Activated naive CD8-positive, alpha-beta T cell treated with anti-CD3 and anti-CD28 coated beads, Interleukin-2, amount 10 ng/mL, durations not matched to agents 7 days and 5 days (primary cell): ENCODE data around the gene KY. TPM values are rescaled to one million over a fixed set of nuclear protein-coding genes. Genes with fewer than 3 reads are reported as not detected.

Source experiments
- ATAC-seq: fragments of 150-1000 bp; cut with Tn5 transposase; one replicate; pipeline ENCODE4 v1.10.0; 2021; ENCODE audit warnings: low read depth, moderate library complexity
- POLR2A ChIA-PET: fragments of 350-600 bp; sonication (Branson Sonifier 250); formaldehyde crosslinking; loops from one replicate; lab custom pipeline; 2021; ENCODE audit warnings: antibody characterized with exemption; lab: Charles Lee
- DNase-seq: peaks from one replicate; pipeline ENCODE4 v3.0.0; 2021
- H3K27ac Mint-ChIP-seq: one replicate; pipeline ENCODE4 v1.8.0; 2022; ENCODE audit warnings: mild to moderate bottlenecking, mixed read lengths
- H3K27me3 Mint-ChIP-seq: one replicate; pipeline ENCODE4 v1.8.0; 2022; ENCODE audit warnings: mild to moderate bottlenecking, moderate library complexity, mixed read lengths
- H3K36me3 Mint-ChIP-seq: one replicate; pipeline ENCODE4 v1.8.0; 2021; ENCODE audit warnings: mild to moderate bottlenecking, mixed read lengths
- H3K4me1 Mint-ChIP-seq: one replicate; pipeline ENCODE4 v1.8.0; 2021; ENCODE audit warnings: mixed read lengths
- H3K4me3 Mint-ChIP-seq: one replicate; pipeline ENCODE4 v1.8.0; 2022; ENCODE audit warnings: mild to moderate bottlenecking, moderate library complexity, mixed read lengths
- H3K9me3 Mint-ChIP-seq: one replicate; pipeline ENCODE4 v1.8.0; 2021; ENCODE audit warnings: mixed read lengths
- total RNA-seq, 2 experiments: library from RNA; stranded (reverse); gene quantifications; one replicate each; pipeline ENCODE4 v1.2.3, GENCODE V29; 2021

KY gene
- total RNA-seq, 2 experiments from 2014 or later = not detected

DNA sequence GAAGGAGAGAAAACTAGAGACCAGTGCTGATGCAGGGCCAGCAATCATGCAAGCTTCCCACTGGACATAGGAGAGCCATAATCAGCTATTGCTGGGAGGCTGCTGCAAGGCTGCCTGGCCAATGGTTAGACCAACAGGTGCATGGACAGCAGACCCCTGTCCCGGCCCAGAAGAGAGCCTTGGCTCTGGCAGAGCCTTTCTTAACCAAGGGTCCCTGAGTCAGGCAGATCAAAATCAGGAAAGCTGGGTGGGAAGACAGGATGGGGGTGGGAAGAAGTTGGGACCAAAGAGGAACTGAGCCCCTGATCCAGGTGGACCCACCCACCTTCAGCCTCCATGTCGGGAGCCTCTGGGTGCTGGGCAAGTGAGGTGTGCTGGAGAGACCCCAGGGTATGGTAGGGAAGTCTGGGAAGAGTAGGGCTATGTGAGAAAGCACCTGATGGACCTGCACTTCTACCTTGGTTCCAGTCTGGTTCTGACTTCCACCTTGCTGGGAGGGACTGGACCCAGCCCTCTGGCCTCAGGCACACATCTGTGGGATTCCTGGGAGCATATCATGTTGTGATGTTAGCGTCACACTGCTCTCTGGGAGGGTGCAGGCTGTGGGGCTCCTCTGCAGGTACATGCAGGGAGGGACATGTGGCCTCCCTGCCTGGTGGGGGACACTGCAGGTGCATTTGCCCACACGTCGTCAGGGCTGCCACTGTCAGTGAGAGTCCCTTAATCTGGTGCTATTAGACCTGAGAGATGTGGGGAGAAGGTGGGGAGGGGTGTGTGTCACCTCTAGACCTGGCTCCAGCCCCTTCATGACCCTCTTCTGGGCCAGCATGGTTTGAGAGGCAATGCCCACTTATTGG is 24.7 kb downstream of the KY start:
- Mint-ChIP-seq H3K36me3 (no peaks in the 10 kb centered on the region), H3K27me3 (peaks cover 7% of the 10 kb centered on the region), H3K4me3 (no peak overlapping the region), H3K4me1 (peaks cover 10% of the 10 kb centered on the region), H3K9me3 (peaks cover 3% of the 10 kb centered on the region), H3K27ac (no peak overlapping the region)
- DNase-seq = no peak
- ATAC-seq = no peak
- POLR2A ChIA-PET = no interaction called here

DNA sequence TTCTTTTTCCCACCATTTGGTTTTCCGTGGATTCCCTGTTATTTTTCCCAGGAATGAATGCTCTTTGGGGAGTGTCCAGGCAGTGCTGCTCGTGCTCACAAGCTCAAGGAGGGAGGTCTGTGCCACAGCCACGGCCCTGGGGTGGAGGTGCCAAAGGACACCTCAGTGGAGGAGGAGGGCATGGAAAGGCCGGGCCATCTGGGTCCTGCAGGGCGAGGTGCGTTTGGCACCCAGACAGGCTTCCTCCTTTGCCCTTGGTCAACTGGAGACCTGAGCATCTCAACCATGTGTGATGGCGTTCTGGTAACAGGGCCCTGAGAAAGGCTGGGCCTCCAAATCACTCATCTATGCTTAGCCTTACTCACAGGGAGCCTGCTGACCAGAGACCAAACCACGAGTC is 25.4 kb downstream of the KY start:
- H3K36me3 Mint-ChIP-seq = no peaks in the 10 kb centered on the region
- POLR2A ChIA-PET = no interaction called here
- ATAC-seq (no peak), DNase-seq (no peak)
- no peak overlapping the region for H3K27ac Mint-ChIP-seq
- peaks cover 10% of the 10 kb centered on the region for H3K4me1 Mint-ChIP-seq
- H3K9me3 Mint-ChIP-seq = peaks cover under 1% of the 10 kb centered on the region
- H3K4me3 Mint-ChIP-seq = no peak overlapping the region
- peaks cover 3% of the 10 kb centered on the region for H3K27me3 Mint-ChIP-seq

DNA sequence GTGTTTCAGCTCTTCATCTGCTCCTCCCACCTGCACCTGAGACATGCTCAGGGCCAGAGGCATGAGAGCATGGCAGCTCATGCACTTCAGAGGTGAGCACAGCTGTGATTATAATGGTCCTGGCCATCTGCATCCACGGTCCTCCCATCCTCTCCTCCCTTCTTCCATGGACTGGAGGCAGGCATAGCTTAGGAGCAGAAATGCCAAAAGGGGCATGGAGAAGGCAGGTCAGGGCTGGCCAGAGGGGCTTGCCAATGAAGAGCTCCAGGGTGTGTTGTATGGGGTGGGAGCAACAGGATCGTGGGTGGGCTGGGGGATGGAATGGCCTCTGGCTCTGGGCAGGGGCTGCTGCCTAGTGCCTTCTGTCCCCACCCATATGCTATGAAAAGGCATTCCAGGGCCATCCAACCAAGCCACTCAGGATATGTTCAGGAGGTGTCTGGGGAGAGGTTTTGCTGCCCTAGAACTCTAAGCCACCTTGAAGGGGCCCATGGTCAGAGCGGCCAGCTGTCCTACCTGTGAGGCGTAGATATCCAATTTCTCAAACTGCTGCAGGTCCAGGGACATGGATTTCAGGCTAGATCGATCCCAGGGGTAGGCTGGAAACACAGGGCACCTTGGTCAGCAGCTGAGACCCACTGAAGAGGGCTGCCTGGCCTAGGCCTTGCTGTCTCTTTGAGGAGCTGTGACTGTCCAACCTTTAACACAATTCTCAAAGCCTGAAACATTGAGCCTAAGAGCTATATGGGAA is 26.1 kb downstream of the KY start:
- no peak for DNase-seq
- POLR2A ChIA-PET = no interaction called here
- no peak for ATAC-seq
- Mint-ChIP-seq H3K9me3 (no peaks in the 10 kb centered on the region), H3K4me3 (no peak overlapping the region), H3K4me1 (peaks cover 10% of the 10 kb centered on the region), H3K36me3 (no peaks in the 10 kb centered on the region), H3K27ac (no peak overlapping the region), H3K27me3 (peaks cover 3% of the 10 kb centered on the region)

DNA sequence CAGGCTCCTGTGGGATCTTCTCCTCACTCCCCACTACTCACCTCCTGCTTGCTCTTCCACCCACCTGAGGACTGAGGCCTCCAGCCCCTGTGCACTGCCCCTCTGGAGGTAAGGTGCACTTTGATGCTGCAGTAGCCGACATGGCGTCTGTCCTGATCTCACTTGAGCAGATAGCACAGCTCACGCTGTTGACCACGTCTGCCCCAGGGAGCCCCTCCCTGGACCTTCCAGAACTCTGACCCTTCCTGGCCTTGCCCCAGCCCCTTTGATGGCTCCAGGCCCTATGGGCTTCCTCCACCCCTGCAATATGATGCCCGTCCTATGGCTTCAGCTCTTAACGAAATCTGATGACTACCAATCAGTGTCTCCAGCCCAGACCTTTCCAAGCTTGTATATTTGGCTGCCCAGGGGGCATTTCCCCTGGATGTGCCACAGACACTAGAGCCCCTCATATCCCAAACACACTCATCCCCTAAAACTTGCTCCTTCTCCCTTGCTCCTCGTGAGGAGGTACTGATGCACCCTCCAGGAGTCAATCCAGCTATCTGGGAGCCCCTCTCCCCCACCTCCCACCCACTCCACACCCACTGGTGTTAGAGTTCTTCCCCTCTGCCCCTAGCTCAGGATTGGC is 27.1 kb downstream of the KY start:
- no peaks in the 10 kb centered on the region for H3K36me3 Mint-ChIP-seq
- POLR2A ChIA-PET = no interaction called here
- ATAC-seq (no peak), DNase-seq (no peak)
- no peaks in the 10 kb centered on the region for H3K9me3 Mint-ChIP-seq
- peaks cover 10% of the 10 kb centered on the region for H3K4me1 Mint-ChIP-seq
- no peak overlapping the region for H3K4me3 Mint-ChIP-seq
- H3K27me3 Mint-ChIP-seq = peaks cover 3% of the 10 kb centered on the region
- no peak overlapping the region for H3K27ac Mint-ChIP-seq

DNA sequence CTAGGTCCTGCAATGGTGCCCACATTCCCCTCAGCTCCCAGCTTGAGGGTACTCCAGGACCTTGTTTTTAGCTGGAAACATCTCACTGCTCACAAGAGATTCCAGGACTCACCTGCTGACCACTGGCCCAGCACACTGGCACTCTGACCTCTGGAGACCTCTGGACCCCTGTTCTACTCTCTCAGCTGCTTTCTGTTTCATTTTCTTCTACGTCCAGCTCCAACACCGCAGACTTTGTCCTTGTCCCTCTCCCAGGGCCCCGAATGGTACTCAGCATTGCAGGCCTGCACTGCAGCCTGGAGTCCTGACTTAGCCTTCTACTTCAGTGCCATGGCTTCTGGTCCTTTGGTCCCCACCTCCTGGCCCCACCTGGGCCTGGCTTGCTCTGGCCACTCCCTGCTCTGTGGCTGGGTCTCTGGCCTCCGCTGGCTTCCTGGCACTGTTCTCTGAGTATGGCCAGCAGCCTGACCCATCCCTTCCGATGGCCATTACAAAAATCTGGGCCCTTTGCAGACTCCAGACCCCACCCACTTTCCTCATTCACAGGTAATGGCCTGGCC is 27.9 kb downstream of the KY start:
- Mint-ChIP-seq H3K36me3 (no peaks in the 10 kb centered on the region), H3K9me3 (no peaks in the 10 kb centered on the region), H3K27ac (no peak overlapping the region), H3K4me1 (peaks cover 8% of the 10 kb centered on the region), H3K27me3 (peaks cover 3% of the 10 kb centered on the region), H3K4me3 (no peak overlapping the region)
- POLR2A ChIA-PET = no interaction called here
- DNase-seq = no peak
- ATAC-seq = no peak

DNA sequence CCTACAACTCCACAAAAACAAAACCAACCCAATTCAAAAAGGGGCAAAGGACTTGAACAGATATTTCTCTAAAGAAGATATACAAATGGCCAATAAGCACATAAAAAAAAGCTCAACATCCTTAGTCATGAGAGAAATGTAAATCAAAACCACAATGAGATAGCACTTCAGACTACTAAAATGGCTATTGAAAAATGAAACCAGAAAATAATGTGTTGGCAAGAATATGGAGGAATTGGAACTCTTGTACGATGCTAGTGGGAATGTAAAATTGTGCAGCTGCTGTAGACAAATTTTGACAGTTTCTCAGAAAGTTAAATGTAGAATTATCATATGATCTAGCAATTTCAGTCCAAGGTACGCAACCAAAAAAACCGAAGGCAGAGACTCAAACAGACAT is 29.0 kb downstream of the KY start:
- H3K27ac Mint-ChIP-seq = no peak overlapping the region
- H3K4me1 Mint-ChIP-seq = peaks cover 6% of the 10 kb centered on the region
- H3K9me3 Mint-ChIP-seq = no peaks in the 10 kb centered on the region
- H3K27me3 Mint-ChIP-seq = peaks cover 3% of the 10 kb centered on the region
- POLR2A ChIA-PET = no interaction called here
- H3K4me3 Mint-ChIP-seq = no peak overlapping the region
- ATAC-seq (no peak), DNase-seq (no peak)
- H3K36me3 Mint-ChIP-seq = no peaks in the 10 kb centered on the region

DNA sequence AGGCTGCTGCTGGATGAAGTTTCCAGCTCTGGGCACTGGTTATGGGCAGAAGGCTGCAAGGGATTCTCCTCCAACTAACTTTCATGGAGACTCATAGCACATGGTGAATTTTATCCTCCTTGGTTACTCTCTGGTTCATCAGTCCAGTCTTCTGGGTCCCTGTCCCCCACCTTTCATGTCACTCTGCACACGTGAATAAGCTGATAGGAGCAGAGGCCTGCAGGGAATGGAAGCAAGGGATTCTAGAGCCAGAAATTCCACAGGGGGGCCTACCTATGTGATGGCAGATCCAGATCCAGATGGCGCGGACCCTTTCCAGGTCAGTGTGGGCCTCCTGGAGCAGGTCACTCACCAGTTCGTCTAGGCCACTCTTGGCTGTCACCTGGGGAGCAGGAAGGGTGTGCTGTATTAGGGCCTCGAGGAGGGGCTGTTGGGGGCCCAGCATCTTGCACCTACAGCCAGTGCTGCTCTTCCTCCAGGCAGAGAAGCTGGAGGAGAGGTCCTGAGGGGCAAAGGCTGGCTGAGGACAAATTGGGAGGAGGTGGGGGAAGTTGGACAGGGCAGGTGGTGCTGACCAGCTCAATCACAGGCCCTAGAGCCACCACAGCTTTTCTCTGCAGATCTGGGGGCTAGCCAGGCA is 30.2 kb downstream of the KY start:
- Mint-ChIP-seq H3K9me3 (no peaks in the 10 kb centered on the region), H3K36me3 (no peaks in the 10 kb centered on the region), H3K4me1 (peaks cover 6% of the 10 kb centered on the region), H3K27ac (no peak overlapping the region), H3K4me3 (no peak overlapping the region), H3K27me3 (peaks cover 3% of the 10 kb centered on the region)
- ATAC-seq = no peak
- POLR2A ChIA-PET = no interaction called here
- no peak for DNase-seq

DNA sequence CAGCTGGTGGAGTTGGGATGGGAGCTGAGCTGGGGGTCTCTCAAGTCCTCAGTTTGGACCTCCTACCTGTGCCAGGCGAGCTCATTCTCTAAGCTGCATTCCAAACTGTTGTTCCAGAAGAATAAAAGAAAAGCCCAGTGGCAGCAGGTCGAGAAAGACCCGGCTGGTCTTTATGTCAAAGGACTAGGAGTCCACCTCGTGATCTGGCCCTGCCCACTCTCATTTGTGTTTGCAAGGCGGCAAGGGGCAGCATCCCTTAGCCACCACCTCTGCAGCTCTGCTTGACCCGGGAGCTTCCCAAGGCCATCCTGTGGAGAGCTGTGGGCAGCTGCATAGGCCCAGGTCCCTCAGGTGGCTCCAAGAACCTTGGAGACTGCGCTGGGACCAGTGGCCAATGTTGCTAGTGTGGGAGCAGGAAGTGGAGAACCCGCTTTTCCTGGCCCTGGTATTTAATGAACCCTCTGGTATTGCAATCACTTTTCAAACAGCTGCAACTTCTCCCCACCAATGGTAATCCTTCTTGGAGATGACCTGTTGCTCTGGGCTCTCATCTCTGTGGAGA is 30.9 kb downstream of the KY start:
- Mint-ChIP-seq H3K36me3 (no peaks in the 10 kb centered on the region), H3K4me3 (no peak overlapping the region), H3K27ac (no peak overlapping the region), H3K4me1 (peaks cover 6% of the 10 kb centered on the region), H3K27me3 (peaks cover 3% of the 10 kb centered on the region), H3K9me3 (no peaks in the 10 kb centered on the region)
- ATAC-seq = no peak
- POLR2A ChIA-PET = no interaction called here
- DNase-seq = no peak

DNA sequence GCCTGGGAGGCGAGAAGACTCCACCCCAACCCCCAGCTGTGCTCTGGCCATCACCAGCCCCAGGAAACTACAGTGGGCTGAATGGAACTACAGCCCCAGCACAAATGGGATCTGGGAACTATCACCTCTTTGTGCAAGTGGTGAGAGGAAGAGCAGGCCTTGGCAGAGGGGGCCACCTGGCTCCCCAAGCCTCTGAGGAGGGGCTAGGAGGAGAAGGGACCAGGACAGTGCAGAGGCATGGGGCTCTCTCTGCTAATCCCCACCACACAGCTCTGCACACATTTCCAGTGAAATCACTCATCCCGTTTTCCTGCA is 31.6 kb downstream of the KY start:
- ATAC-seq = no peak
- POLR2A ChIA-PET = no interaction called here

DNA sequence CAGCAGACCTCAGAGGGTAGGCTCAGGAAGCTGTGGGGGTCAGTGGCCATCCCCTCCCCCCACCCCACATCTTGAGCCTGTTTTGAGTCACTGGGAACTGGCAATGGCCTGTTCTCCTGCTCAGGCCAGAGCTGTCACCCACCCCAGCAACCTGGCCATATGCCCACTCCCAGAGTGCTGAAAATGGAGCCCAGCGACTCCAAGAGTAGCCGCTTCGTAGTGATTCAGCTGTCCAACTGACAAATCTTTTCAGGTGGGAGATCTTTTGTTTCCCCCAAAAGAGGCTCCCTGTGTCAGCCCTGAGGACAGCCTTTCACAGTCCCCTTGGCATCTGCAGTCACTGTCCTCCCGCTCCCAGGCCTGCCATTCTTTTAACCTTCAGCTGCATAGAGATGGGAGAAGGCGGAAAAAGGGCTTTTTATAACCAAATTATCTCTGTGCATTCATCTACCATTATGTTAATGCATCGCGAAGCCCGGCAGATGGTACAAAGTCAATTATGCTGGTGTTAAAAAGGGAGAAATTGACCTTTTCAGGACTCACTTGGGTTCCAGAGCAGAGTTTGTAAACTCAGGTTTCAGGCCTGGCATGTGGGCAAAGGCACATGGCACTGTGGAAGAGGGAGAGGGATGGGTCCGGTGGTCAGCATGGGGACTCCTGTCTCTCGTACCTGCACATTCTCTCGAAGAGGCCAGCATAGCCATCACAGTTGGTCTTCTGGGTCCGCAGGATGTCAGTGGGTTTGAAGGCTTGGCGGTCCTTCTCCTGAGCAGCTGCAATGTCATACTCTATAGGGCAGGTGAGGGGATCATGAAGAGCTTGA is 32.1 kb downstream of the KY start:
- ATAC-seq (no peak), DNase-seq (no peak)
- H3K4me3 Mint-ChIP-seq = no peak overlapping the region
- H3K27me3 Mint-ChIP-seq = peaks cover 3% of the 10 kb centered on the region
- H3K36me3 Mint-ChIP-seq = no peaks in the 10 kb centered on the region
- POLR2A ChIA-PET = no interaction called here
- peaks cover 6% of the 10 kb centered on the region for H3K4me1 Mint-ChIP-seq
- H3K9me3 Mint-ChIP-seq = no peaks in the 10 kb centered on the region
- no peak overlapping the region for H3K27ac Mint-ChIP-seq

More for the DNA sequence above, 31.6 kb downstream of the KY start:
- Mint-ChIP-seq H3K4me1 (peaks cover 6% of the 10 kb centered on the region), H3K27ac (no peak overlapping the region), H3K36me3 (no peaks in the 10 kb centered on the region), H3K9me3 (no peaks in the 10 kb centered on the region), H3K27me3 (peaks cover 3% of the 10 kb centered on the region), H3K4me3 (no peak overlapping the region)
- no peak for DNase-seq

DNA sequence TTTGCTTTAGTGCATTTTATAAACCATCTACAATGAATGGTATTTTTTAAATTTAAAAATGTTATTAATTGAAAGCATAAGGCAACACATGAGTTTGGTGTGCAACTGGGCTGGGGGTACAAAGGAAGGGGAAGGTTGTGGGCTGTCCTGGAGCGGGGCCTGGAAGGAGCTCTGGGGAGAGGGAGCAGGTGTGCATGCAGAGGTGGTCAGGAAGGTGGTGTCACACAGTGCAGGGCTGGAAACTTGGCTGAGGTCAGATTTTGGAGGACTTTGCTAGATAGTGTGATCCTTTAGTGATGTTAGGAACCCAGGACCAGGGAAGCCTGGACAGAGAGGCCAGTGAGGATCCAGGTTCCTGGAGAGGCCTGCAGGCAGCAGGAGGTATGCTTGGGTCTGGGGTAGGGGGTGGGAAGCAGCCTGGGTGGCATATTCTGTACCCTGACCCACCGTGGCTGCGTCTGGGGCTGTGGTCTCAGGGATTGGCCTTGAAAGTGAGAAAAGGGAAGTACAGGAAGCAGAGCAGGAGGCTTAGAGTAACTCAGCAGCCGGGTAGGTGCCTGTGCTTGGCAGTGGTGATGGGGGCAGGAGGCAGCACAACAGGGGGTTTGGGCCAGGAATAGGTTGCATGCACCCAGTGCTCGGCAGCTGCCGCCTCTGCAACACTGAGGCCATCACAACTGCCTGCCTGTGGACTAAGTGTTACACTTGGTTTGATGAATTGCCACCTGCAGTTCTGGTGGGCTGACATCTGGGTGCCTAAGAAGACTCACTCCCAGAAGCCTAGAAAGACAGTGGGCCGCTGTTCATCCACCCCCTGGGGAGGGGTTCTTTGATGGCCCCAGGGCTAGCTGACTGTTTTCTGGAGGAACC is 33.0 kb downstream of the KY start:
- Mint-ChIP-seq H3K36me3 (no peaks in the 10 kb centered on the region), H3K9me3 (no peaks in the 10 kb centered on the region), H3K27ac (no peak overlapping the region), H3K4me1 (peaks cover 6% of the 10 kb centered on the region), H3K27me3 (peaks cover 3% of the 10 kb centered on the region), H3K4me3 (no peak overlapping the region)
- ATAC-seq (no peak), DNase-seq (no peak)
- POLR2A ChIA-PET = no interaction called here

DNA sequence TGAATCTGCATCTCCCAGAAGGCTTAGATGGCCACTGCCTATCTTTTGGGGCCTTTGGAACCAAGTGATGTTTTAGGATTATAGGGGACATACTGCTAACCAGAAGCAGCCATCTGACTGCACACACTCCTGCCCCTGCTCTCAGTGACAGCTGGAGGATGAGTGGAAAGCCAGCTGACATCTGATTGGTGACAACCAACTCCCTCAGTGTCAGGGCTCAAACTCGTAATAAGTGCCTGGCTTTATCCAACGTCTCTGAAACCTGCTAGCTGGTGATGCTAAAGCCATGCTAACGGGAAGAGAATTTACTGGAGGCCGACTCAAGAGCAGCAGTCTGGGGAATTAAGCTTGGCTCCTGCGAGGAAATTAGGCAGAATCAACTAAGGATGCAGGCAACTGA is 35.1 kb downstream of the KY start:
- H3K36me3 Mint-ChIP-seq = no peaks in the 10 kb centered on the region
- POLR2A ChIA-PET = no interaction called here
- no peak overlapping the region for H3K27ac Mint-ChIP-seq

More for the DNA sequence above, 35.1 kb downstream of the KY start:
- ATAC-seq (no peak), DNase-seq (no peak)
- Mint-ChIP-seq H3K4me1 (peaks cover 2% of the 10 kb centered on the region), H3K9me3 (no peaks in the 10 kb centered on the region), H3K4me3 (no peak overlapping the region), H3K27me3 (no peaks in the 10 kb centered on the region)
